ENCODE data around the gene ATG10.

Gene ATG10

DNA sequence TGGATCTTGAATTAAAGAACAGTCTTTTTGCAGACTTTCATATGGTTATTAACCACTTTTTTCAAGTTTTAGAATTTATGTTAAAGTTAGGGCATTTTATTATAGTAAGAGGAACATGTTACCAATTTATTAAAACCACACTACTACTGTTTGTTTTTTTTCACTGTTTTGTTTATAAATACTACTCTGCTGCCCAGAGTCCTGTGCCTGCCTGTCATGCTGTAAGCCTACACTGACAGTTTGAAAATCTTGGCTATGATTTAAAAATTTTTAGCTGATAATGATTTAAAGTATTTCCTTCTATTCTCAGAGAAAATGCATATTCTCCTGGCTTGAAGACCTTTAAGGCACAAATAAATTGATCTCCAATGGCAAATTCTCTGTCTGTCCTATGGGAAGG lies 177.6 kb downstream of the ATG10 start:
- Histone ChIP-seq H3K27ac (ENCODE audit: low read depth, low read length, poor library complexity, severe bottlenecking) (no peak overlapping the region), H3K9ac (ENCODE audit: low read length) (no peak overlapping the region), H3K9me3 (ENCODE audit: low read length) (no peaks in the 10 kb centered on the region), H3K4me1 (ENCODE audit: insufficient read depth, low read length, severe bottlenecking) (no peaks in the 10 kb centered on the region), H2AFZ (ENCODE audit: low read length) (no peak overlapping the region), H3K9me2 (ENCODE audit: low read depth, low read length) (no peaks in the 10 kb centered on the region), H3K27me3 (ENCODE audit: insufficient read depth, low read length) (no peaks in the 10 kb centered on the region), H3F3A (ENCODE audit: insufficient read depth, low read length) (no peaks in the 10 kb centered on the region), H3K79me2 (ENCODE audit: insufficient read depth, low read length) (no peaks in the 10 kb centered on the region), H3K4me2 (ENCODE audit: low read length) (no peak overlapping the region), H3K4me3 (ENCODE audit: low read depth, low read length, poor library complexity, severe bottlenecking) (no peak overlapping the region), H4K20me1 (ENCODE audit: insufficient read depth, low read length) (no peaks in the 10 kb centered on the region), H3K36me3 (ENCODE audit: insufficient read depth, low read length) (no peaks in the 10 kb centered on the region)
- TF ChIP-seq, protein P1, sequence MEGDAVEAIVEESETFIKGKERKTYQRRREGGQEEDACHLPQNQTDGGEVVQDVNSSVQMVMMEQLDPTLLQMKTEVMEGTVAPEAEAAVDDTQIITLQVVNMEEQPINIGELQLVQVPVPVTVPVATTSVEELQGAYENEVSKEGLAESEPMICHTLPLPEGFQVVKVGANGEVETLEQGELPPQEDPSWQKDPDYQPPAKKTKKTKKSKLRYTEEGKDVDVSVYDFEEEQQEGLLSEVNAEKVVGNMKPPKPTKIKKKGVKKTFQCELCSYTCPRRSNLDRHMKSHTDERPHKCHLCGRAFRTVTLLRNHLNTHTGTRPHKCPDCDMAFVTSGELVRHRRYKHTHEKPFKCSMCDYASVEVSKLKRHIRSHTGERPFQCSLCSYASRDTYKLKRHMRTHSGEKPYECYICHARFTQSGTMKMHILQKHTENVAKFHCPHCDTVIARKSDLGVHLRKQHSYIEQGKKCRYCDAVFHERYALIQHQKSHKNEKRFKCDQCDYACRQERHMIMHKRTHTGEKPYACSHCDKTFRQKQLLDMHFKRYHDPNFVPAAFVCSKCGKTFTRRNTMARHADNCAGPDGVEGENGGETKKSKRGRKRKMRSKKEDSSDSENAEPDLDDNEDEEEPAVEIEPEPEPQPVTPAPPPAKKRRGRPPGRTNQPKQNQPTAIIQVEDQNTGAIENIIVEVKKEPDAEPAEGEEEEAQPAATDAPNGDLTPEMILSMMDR (IDR thresholded peaks at IDR 0.05; ENCODE audit: low read length): no peak
- TF ChIP-seq EZH2 (IDR thresholded peaks at IDR 0.05; ENCODE audit: borderline replicate concordance, low read length): no peak

DNA sequence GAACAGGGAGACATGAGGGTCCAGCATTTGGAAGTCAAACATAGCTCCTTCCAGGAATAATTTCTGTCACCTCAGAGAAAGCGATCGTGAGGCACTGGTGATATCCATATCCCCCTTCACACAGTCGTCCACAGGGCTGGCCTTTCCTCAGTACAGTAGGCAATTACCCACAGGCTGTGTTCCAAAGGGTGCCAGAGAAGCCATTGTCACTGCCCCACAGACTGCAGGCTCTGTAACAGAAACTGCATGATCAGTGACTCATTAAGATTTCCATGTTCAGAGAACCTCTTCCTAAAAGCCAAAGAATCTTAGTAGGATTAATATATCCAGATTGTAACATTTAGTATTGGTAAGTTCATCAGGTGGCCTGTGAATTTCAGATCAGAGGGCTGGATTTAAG lies 178.7 kb downstream of the ATG10 start:
- TF ChIP-seq EZH2 (IDR thresholded peaks at IDR 0.05; ENCODE audit: borderline replicate concordance, low read length): no peak
- TF ChIP-seq, protein P1 (IDR thresholded peaks at IDR 0.05; ENCODE audit: low read length): no peak
- H3F3A ChIP-seq (ENCODE audit: insufficient read depth, low read length): no peaks in the 10 kb centered on the region
- no peaks in the 10 kb centered on the region for H3K79me2 ChIP-seq (ENCODE audit: insufficient read depth, low read length)
- no peaks in the 10 kb centered on the region for H3K36me3 ChIP-seq (ENCODE audit: insufficient read depth, low read length)
- H3K9me3 ChIP-seq (ENCODE audit: low read length): no peaks in the 10 kb centered on the region
- H3K4me1 ChIP-seq (ENCODE audit: insufficient read depth, low read length, severe bottlenecking): no peaks in the 10 kb centered on the region
- no peaks in the 10 kb centered on the region for H3K27me3 ChIP-seq (ENCODE audit: insufficient read depth, low read length)
- H3K9me2 ChIP-seq (ENCODE audit: low read depth, low read length): no peaks in the 10 kb centered on the region
- H3K4me3 ChIP-seq (ENCODE audit: low read depth, low read length, poor library complexity, severe bottlenecking): no peak overlapping the region
- no peak overlapping the region for H3K4me2 ChIP-seq (ENCODE audit: low read length)
- no peak overlapping the region for H3K27ac ChIP-seq (ENCODE audit: low read depth, low read length, poor library complexity, severe bottlenecking)
- H2AFZ ChIP-seq (ENCODE audit: low read length): no peak overlapping the region
- H4K20me1 ChIP-seq (ENCODE audit: insufficient read depth, low read length): no peaks in the 10 kb centered on the region
- no peak overlapping the region for H3K9ac ChIP-seq (ENCODE audit: low read length)

DNA sequence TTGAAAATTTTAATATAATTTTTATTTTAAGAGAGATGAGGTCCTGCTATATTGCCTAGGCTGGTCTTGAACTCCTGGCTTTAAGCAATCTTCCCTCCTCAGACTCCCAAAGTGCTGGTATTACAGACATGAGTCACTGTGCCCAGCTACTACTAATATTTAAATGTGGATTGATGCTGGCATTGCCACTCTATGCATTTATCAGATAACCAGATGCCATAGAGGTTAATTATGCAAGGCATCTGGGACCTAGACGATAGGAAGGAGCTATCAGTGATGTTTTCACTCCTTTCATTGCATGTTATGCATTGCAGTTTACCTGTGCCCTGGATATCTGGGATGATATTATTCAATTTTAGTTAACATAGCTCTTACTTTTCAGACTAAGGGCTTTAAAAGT lies 179.4 kb downstream of the ATG10 start:
- Histone ChIP-seq H3K9ac (ENCODE audit: low read length) (no peak overlapping the region), H3K27me3 (ENCODE audit: insufficient read depth, low read length) (no peaks in the 10 kb centered on the region), H3K36me3 (ENCODE audit: insufficient read depth, low read length) (no peaks in the 10 kb centered on the region), H3K27ac (ENCODE audit: low read depth, low read length, poor library complexity, severe bottlenecking) (no peak overlapping the region), H2AFZ (ENCODE audit: low read length) (no peak overlapping the region), H3K9me3 (ENCODE audit: low read length) (no peaks in the 10 kb centered on the region), H3K4me2 (ENCODE audit: low read length) (no peak overlapping the region), H4K20me1 (ENCODE audit: insufficient read depth, low read length) (no peaks in the 10 kb centered on the region), H3K4me3 (ENCODE audit: low read depth, low read length, poor library complexity, severe bottlenecking) (no peak overlapping the region), H3K4me1 (ENCODE audit: insufficient read depth, low read length, severe bottlenecking) (no peaks in the 10 kb centered on the region), H3F3A (ENCODE audit: insufficient read depth, low read length) (no peaks in the 10 kb centered on the region), H3K9me2 (ENCODE audit: low read depth, low read length) (no peaks in the 10 kb centered on the region), H3K79me2 (ENCODE audit: insufficient read depth, low read length) (no peaks in the 10 kb centered on the region)
- no peak for TF ChIP-seq EZH2 (IDR thresholded peaks at IDR 0.05; ENCODE audit: borderline replicate concordance, low read length)
- TF ChIP-seq, protein P1 (IDR thresholded peaks at IDR 0.05; ENCODE audit: low read length): no peak

Measured in OCI-LY1 (cell line).